Kidney epithelial cell (primary cell): ENCODE measurements around the gene MUC2. TPM values are rescaled to one million over a fixed set of nuclear protein-coding genes. Genes with fewer than 3 reads are reported as not detected.

ENCODE experiments used
- DNase-seq: peaks from one replicate; pipeline ENCODE4 v3.0.0-alpha.2; 2010; ENCODE audit warnings: low read depth
- H3K27me3 ChIP-seq: 2 replicates; pipeline ENCODE4 v1.6.0; 2011; ENCODE audit warnings: low read length; ENCODE audit not compliant: control insufficient read depth, insufficient read depth
- H3K36me3 ChIP-seq: 2 replicates; pipeline ENCODE4 v1.5.1; 2011; ENCODE audit warnings: low read length; ENCODE audit not compliant: control insufficient read depth, insufficient read depth
- H3K4me3 ChIP-seq: 2 replicates; pipeline ENCODE4 v1.5.1; 2011; ENCODE audit warnings: low read depth, mild to moderate bottlenecking, control low read depth, low read length
- CTCF ChIP-seq: IDR thresholded peaks from 2 replicates; pipeline ENCODE4 v1.5.1; 2011; ENCODE audit warnings: mild to moderate bottlenecking, moderate library complexity, low read length, control low read depth, inconsistent platforms; ENCODE audit not compliant: insufficient read depth, poor library complexity, severe bottlenecking
- total RNA-seq: library from RNA; depleted of rRNA; stranded (reverse); fragments of >200 nt; gene quantifications from 2 replicates; pipeline ENCODE4 v1.2.3, GENCODE V29; 2015

The MUC2 gene
- not detected in 2 replicates for total RNA-seq

GRCh38 chr11:1074244-1075221, at the start of gene MUC2:
TSS of gene MUC2 (plus strand) at chr11:1074874.
- Histone ChIP-seq H3K36me3 (no peaks in the 10 kb centered on the region), H3K27me3 (peaks cover 3% of the 10 kb centered on the region), H3K4me3 (no peak within 1 kb of the TSS)
- no peak for TF ChIP-seq CTCF
- no peak for DNase-seq

- peaks cover under 1% of the 10 kb centered on the region for H3K27me3 ChIP-seq
- no peaks in the 10 kb centered on the region for H3K36me3 ChIP-seq
- no peak for TF ChIP-seq CTCF
- no peak for DNase-seq
- no peak overlapping the region for H3K4me3 ChIP-seq
Observed at GRCh38 chr11:1025410-1026162, 49.1 kb upstream of the MUC2 start.

- no peak for TF ChIP-seq CTCF
- H3K4me3 ChIP-seq, result no peak overlapping the region
- H3K36me3 ChIP-seq, result no peaks in the 10 kb centered on the region
- H3K27me3 ChIP-seq, result peaks cover 3% of the 10 kb centered on the region
- DNase-seq, result no peak
Observed at GRCh38 chr11:1026163-1026450, 48.6 kb upstream of the MUC2 start.

- DNase-seq, result no peak
- no peak for TF ChIP-seq CTCF
- Histone ChIP-seq H3K36me3 (no peaks in the 10 kb centered on the region), H3K27me3 (peaks cover 3% of the 10 kb centered on the region), H3K4me3 (no peak overlapping the region)
Observed at GRCh38 chr11:1026641-1027482, 47.8 kb upstream of the MUC2 start.

- peaks cover 3% of the 10 kb centered on the region for H3K27me3 ChIP-seq
- H3K4me3 ChIP-seq, result no peak overlapping the region
- DNase-seq, result no peak
- TF ChIP-seq CTCF, result no peak
- no peaks in the 10 kb centered on the region for H3K36me3 ChIP-seq
Observed at GRCh38 chr11:1027483-1028290, 47.0 kb upstream of the MUC2 start.
